Hematopoietic multipotent progenitor cell treated with erythropoietin and hydrocortisone succinate and interleukin-3 and kit ligand, for 6 days (in vitro differentiated cells): ENCODE data around the gene RPRD1A.
A peak's percentile ranks its signal among the peaks of the same experiment; 100 is the strongest.
"Not testable (repeated sequence)": the region's sequence is repeated elsewhere in the genome, so short reads cannot be mapped to it uniquely, and the experiment has no call there.

Source experiments
- DNase-seq: peaks from one replicate; pipeline ENCODE4 v3.0.0-alpha.2; 2015

Gene RPRD1A

DNA sequence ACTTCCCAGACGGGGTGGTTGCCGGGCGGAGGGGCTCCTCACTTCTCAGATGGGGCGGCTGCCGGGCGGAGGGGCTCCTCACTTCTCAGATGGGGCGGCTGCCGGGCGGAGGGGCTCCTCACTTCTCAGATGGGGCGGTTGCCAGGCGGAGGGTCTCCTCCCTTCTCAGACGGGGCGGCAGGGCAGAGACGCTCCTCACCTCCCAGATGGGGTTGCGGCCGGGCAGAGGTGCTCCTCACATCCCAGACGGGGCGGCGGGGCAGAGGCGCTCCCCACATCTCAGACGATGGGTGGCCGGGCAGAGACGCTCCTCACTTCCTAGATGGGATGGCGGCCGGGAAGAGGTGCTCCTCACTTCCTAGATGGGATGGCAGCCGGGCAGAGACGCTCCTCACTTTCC is 10.4 kb upstream of the RPRD1A start:
- not testable (repeated sequence) for DNase-seq

DNA sequence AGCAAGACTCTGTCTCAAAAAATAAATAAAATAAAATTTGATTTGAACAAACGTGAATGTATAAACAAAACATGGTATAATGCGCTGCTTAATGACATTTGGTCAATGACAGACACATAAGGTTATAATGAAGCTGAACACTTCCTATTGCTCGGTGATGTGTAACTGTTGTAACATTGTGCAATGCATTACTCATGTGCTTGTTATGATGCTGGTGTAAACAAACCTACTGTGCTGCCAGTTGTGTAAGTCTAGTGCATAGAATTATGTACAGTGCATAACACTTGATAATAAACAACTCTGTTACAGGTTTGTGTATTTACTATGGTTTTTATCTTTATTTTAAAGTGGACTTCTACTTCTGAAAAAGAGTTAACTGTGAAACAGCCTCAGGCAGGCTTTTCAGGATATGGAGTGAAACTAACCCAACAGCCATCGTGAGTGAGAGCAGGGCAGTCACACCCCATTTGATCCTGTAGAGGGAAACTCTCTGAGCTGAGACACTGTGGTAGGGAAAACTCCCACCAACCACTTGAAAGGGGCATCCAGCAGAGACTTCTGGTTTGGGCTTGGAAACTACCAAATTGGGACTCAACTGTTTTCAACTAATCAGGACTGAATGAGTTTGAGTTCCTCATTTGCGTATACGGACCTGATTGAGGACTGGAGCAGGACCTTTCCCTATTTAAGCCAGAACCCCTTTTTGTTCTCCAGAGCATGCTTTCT is 8.7 kb upstream of the RPRD1A start:
- DNase-seq = peak; percentile 17

DNA sequence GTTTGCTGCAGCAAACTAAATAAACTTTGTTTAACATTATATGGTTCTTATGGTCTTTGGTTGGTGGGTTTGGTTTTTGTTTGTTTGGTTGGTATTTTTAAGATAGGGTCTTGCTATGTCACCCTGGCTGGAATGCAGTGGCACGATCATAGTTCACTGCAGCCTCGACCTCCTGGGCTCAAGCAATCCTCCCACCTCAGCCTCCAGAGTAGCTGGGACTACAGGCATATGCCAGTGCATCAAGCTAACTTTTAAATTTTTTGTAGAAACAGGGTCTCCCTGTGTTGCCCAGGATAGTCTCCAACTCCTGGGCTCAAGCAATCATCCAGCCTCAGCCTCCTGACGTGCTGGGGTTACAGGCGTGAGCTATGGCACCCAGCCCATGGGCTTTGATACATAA is 7.1 kb upstream of the RPRD1A start:
- no peak for DNase-seq

DNA sequence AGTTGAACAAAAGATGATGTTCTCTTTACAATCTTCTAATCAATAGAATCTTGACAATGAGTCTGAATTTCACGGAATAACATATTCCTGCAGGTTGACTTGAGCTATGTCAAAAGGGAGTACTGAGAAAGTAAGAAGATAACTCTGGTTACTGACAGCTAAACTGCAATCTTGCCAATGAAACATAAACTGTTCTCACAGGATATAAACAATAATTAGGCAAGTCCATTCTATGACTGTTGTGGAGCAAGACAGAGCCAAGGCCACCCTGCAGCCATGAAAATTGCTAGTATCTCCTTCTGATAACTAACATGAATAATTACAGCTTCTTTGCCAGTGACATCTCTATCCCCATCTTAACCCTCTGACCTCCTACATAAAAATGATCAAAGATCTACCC is 6.3 kb upstream of the RPRD1A start:
- no peak for DNase-seq

DNA sequence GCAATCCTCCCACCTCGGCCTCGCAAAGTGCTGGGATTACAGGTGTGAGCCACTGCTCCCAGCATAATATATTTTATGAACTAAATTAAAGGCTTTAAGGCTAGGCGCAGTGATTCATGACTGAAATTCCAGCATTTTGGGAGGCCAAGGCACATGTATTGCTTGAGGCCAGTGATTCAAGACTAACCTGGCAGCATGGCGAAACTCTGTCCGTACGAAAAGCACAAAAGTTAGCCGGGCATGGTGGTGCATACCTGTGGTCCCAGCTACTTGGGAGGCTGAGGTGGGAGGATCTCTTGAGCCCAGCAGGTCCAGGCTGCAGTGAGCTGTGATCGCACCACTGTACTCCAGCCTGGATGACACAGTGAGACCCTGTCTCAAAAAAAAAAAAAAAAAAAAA is 5.0 kb upstream of the RPRD1A start:
- DNase-seq = not testable (repeated sequence)

- DNase-seq = peak; percentile 55
Measured at GRCh38 chr18:36066686-36067054, 689 bp downstream of the RPRD1A start.

- DNase-seq = peak; percentile 15
Measured at GRCh38 chr18:36066001-36066400, 1.4 kb downstream of the RPRD1A start.

GRCh38 chr18:36064809-36065079 is 2.6 kb downstream of the RPRD1A start:
- DNase-seq = not testable (repeated sequence)

DNA sequence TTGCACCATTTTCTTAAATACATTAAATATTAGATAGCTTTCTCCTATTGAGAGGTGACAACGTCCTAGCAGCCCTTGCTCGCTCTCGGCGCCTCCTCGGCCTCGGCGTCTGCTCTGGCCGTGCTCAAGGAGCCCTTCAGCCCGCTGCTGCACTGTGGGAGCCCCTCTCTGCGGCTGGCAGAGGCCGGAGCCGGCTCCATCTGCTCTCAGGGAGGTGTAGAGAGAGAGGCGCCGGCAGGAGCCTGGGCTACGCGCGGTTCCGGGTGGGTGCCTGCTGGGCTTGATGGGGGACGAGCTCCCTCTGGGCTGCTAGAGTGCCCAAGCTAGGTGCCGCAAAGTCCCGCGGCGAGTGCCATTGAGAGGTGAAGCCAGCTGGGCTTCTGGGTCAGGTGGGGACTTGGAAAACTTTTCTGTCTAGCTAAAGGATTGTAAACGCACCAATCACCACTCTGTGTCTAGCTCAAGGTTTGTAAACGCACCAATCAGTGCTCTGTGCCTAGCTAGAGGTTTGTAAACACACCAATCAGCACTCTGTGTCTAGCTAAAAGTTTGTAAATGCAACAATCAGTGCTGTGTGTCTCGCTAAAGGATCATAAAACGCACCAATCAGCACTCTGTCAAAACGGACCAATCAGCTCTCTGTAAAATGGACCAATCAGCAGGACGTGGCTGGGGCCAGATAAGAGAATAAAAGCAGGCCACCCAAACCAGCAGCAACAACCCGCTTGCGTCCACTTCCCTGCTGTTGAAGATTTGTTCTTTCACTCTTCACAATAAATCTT is 3.1 kb downstream of the RPRD1A start:
- DNase-seq = no peak

DNA sequence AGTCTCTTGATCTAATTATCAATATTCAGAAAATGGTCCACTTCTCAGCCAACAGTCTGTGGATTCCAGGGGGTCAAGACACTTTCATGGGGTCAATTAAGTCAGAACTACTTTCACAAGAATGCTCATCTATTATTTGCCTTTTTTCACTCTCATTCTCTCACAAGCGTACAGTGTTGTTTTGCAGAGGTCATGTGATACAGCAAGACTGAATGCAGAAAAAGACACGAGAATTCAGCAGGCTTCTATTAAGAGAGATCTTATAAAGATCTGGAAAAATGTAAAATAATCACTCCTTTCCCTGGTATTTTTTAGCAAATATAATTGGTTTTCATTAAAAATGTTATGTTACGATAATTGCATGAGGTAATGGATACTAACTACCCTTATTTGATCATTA is 8.7 kb downstream of the RPRD1A start:
- no peak for DNase-seq

DNA sequence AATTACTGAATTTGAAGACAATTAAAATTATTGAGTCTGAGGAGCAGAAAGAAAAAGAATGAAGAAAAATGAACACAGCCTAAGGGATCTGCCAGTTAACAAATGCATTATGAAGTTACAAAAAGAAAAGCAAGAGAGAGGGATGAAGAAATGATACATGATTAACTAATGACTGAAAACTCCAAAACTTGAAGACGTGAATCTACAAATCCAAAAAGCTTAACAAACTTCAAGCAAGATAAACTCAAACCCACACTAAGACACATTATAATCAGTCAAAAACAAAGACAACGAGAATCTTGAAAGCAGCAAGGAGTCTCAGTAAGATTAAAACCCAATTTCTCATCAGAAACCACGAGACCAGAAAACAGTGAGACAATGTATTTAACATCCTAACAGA is 15.6 kb downstream of the RPRD1A start:
- DNase-seq = no peak

GRCh38 chr18:36050479-36050878 is 16.9 kb downstream of the RPRD1A start:
- DNase-seq = no peak

DNA sequence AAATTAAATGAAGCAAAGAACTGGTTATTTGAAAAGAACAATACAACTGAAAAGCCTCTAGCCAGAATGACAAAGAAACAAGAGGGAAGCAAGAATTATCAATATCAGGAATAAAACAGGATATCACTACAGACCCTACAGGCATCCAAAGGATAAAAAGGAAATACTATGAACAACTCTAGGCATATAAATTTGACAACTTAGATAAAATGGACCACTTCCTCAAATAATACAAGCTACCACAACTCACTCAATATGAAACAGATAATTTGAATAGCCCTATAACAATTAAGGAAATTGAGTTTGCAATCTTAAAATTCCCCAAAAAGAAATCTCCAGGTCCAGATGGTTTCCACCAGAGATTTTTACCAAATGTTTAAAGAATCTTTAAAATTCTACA is 19.8 kb downstream of the RPRD1A start:
- no peak for DNase-seq

GRCh38 chr18:36046898-36047297 is 20.5 kb downstream of the RPRD1A start:
- no peak for DNase-seq

GRCh38 chr18:36045241-36045991 is 21.9 kb downstream of the RPRD1A start:
- no peak for DNase-seq

- DNase-seq = no peak
Measured at GRCh38 chr18:36043153-36043552, 24.2 kb downstream of the RPRD1A start.

GRCh38 chr18:36041146-36041545 is 26.2 kb downstream of the RPRD1A start:
- peak; percentile 65 for DNase-seq

- no peak for DNase-seq
Measured at GRCh38 chr18:36038102-36038663, 29.2 kb downstream of the RPRD1A start.

DNA sequence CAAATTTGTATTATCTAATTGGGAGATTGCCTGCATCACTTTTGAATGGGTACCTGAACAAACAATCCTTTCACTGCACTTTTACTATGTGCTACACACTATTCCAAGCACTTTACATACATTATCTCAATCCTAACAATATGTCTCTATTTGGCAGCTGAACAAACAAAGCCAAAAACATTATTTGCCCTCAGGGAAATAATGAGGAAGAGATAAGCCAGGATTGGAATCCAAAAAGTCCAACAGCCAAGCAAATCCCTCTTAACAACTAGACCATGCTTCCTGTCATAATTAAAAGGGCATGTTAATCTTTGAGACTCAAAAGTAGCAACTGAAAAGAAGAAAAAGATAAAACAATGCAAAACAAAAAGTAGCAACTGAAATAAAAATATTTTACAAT is 32.1 kb downstream of the RPRD1A start:
- no peak for DNase-seq

DNA sequence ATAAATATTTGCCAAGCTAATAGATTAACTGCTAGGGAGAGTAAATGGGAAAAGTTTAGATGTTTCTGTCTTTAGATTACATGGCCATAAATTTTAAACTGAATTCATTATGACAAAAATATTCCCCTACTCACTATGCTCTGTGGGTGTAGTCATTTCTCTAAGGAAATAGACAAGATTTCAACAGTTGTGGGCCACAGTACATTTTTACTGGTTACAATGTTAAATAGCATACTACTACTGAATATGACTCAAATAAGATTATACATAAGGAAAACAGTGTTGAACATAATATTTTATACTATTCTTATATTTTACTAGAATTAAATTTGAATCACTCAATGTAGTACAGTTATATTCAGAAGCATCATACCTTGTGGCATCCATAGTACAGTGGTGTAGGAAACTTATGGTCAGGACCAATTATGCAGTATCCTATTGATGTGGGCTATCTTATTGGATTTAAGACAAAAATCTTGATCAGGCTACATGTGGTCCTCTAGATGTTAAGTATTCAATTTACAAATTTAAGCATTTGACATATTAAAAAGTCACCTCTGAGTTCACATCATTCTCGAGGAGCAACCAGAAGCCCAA is 33.0 kb downstream of the RPRD1A start:
- DNase-seq = no peak

DNA sequence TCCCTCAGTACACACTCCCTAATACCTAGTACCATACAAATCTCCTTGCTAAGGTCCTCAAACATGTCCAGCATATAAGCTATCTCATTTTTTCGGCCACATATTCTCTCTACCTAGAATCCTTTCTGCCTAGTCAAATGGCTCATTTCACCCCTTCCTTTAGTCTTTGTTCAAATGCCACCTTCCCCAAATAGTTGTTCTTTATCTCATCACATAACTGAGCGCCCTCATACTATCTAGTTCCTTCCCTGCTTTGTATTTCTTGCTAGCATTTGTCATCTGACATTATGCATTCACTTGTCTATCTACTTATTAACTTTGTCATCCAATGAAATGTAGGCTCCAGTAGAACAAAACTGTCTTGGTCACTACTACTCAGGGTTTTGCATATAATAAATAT is 35.5 kb downstream of the RPRD1A start:
- no peak for DNase-seq

DNA sequence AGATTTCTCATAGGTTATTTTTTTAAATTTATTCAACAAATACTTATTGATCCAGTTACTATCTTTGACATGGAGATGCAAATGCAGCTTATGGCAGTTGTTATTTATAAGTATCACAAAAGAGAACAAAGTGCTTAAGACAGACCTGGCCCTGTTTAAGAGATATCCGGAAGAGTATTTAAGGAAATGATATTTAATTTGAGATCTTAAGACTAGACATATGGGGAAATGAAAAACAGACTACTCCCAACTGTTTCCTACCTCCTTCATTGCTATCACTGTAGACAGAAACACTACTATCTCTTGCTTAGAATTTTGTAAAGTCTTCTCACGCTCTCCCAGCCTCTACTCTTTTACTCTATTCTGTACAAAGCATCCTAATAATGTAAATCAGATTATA is 36.0 kb downstream of the RPRD1A start:
- DNase-seq = no peak

- peak; percentile 55 for DNase-seq
Measured at GRCh38 chr18:36028859-36029258, 38.5 kb downstream of the RPRD1A start.
